Keratinocyte (primary cell): ENCODE measurements around the gene EXOC3L1.

Source experiments
- CTCF ChIP-seq, 3 experiments: IDR thresholded peaks in 1 of 3; conservative IDR thresholded peaks in 1 of 3; optimal IDR thresholded peaks in 1 of 3; 2 replicates in 2 of 3; 3 replicates in 1 of 3; pipeline versions ENCODE3 to v1.5.1; 2011; ENCODE audit warnings: low read length in 3 of 3, mild to moderate bottlenecking in 3 of 3, moderate library complexity in 2 of 3, control low read depth in 1 of 3, inconsistent platforms in 1 of 3; ENCODE audit not compliant: insufficient read depth in 2 of 3; ENCODE audit errors: extremely low read depth in 1 of 3
- EZH2 ChIP-seq: IDR thresholded peaks from one replicate; pipeline ENCODE4 v1.6.1; 2012; ENCODE audit warnings: inconsistent platforms, mild to moderate bottlenecking, low read length, moderate library complexity

GRCh38 chr16:67150833-67151396 lies 39.0 kb downstream of the EXOC3L1 start, which contains the start of gene B3GNT9:
- no peak for TF ChIP-seq CTCF (optimal IDR thresholded peaks at IDR 0.05 in 1 of 3, IDR thresholded peaks at IDR 0.05 in 1 of 3, conservative IDR thresholded peaks at IDR 0.05 in 1 of 3; ENCODE audit: extremely low read depth in 1 of 3, insufficient read depth in 2 of 3, low read length in 3 of 3)
- TF ChIP-seq EZH2, result no peak
